Measurements from ENCODE around the gene MED14.

Gene MED14

GRCh38 chrX:40729598-40730584 lies 5.5 kb downstream of the MED14 start:
- Histone ChIP-seq H3K4me3 (no peak overlapping the region), H3K27ac (no peak overlapping the region)
- TF ChIP-seq, protein P1, sequence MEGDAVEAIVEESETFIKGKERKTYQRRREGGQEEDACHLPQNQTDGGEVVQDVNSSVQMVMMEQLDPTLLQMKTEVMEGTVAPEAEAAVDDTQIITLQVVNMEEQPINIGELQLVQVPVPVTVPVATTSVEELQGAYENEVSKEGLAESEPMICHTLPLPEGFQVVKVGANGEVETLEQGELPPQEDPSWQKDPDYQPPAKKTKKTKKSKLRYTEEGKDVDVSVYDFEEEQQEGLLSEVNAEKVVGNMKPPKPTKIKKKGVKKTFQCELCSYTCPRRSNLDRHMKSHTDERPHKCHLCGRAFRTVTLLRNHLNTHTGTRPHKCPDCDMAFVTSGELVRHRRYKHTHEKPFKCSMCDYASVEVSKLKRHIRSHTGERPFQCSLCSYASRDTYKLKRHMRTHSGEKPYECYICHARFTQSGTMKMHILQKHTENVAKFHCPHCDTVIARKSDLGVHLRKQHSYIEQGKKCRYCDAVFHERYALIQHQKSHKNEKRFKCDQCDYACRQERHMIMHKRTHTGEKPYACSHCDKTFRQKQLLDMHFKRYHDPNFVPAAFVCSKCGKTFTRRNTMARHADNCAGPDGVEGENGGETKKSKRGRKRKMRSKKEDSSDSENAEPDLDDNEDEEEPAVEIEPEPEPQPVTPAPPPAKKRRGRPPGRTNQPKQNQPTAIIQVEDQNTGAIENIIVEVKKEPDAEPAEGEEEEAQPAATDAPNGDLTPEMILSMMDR (IDR thresholded peaks at IDR 0.05): no peak
- no peak for DNase-seq (ENCODE audit: low spot score)

DNA sequence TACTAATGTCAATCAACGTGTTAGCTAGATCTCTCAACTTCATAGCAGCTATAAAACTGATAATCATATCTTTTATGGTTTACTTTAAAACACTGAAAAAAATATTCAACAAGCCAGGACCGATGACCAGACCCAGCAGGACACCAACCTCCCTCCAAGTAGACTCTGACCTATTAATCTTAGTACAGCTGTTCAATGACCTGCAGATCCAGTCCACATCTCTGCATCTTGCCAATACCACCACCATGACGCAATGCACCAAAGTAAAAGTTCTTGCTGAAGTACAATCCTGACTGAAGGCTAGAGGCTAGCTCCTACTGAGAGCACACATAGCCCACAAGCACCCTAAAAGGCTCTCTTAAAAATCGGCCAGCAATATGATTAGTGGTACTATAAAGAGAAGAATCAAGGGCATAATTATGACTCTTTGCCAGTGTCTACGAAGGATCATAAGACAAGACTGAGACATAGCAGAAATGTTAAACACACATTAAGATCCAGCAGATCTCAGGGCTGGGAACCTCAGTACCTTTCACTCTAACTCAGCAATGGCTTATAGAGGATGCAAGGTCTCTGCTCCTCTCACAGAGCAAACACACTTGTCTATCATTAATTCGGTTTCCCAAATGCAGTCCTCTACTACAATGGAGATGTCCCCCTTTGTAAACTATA lies 7.6 kb downstream of the MED14 start:
- Histone ChIP-seq H3K4me3 (no peak overlapping the region), H3K27ac (no peak overlapping the region)
- TF ChIP-seq, protein P1 (IDR thresholded peaks at IDR 0.05): no peak
- DNase-seq (ENCODE audit: low spot score): no peak

DNA sequence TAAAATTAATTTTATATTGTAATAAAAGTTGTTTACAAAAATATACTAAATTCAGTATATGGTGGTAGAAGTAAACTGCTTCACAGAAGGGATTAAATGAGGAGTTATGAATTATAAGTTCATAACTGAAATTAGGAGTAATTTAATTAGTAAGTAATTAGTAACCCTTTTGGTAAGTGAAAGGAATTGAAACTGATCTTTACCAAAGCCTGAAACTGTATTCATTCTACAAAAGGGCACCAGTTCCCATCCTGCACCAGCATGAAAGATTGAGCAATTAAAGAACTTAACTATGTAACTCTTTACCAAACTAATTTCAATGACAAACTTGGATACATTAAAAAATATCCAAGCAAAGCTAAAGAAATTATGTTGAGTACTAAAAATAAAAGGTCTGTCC lies 8.2 kb downstream of the MED14 start:
- H3K4me3 ChIP-seq: no peak overlapping the region
- TF ChIP-seq, protein P1 (IDR thresholded peaks at IDR 0.05): no peak
- H3K27ac ChIP-seq: no peak overlapping the region
- no peak for DNase-seq (ENCODE audit: low spot score)

DNA sequence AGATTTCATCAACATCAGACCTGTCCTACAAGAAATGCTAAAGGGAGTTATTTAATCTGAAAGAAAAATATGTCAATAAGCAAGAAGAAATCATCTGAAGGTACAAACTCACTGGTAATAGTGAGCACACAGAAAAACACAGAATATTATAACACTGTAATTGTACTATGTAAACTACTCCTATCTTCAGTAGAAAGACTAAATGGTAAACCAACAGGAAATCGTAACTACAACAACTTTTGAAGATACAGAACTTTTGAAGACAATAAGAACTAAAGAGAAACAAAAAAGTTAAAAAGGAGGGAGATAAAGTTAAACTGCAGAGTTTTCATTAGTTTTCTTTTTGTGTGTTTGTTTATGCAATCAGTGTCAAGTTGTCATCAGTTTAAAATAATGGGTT lies 12.4 kb downstream of the MED14 start:
- TF ChIP-seq, protein P1 (IDR thresholded peaks at IDR 0.05): no peak
- no peak overlapping the region for H3K27ac ChIP-seq
- DNase-seq (ENCODE audit: low spot score): no peak
- H3K4me3 ChIP-seq: no peak overlapping the region

GRCh38 chrX:40721489-40722106 lies 13.7 kb downstream of the MED14 start:
- TF ChIP-seq, protein P1 (IDR thresholded peaks at IDR 0.05): no peak
- H3K27ac ChIP-seq: no peak overlapping the region
- no peak overlapping the region for H3K4me3 ChIP-seq
- no peak for DNase-seq (ENCODE audit: low spot score)

GRCh38 chrX:40720792-40721191 lies 14.6 kb downstream of the MED14 start:
- Histone ChIP-seq H3K27ac (no peak overlapping the region), H3K4me3 (no peak overlapping the region)
- no peak for DNase-seq (ENCODE audit: low spot score)
- TF ChIP-seq, protein P1 (IDR thresholded peaks at IDR 0.05): no peak

All from coronary artery (tissue), 2 donors.